ENCODE measurements around the gene TXNDC2. TPM values are rescaled to one million over a fixed set of nuclear protein-coding genes. Genes with fewer than 3 reads are reported as not detected.
A peak's percentile ranks its signal among the peaks of the same experiment; 100 is the strongest.

Gene TXNDC2
- total and polyA plus RNA-seq, 2 donors (not counting 1 experiment from before 2014, with no cell fraction given), result 0.15 TPM; not detected in 1

- Histone ChIP-seq H3K4me3 (replicated peaks in 1 of 4; ENCODE audit: control extremely low read depth in 1 of 4, insufficient read depth in 1 of 4, low read depth in 3 of 4, low read length in 4 of 4) (no peak overlapping the region), H3K27me3 (ENCODE audit: control insufficient read depth, insufficient read depth, low read length) (no peaks in the 10 kb centered on the region), H3K4me2 (ENCODE audit: extremely low read depth, insufficient read depth, low read length) (peak overlapping the region; percentile 23), H3K9me3 (ENCODE audit: control insufficient read depth, insufficient read depth, low read depth, low read length) (no peaks in the 10 kb centered on the region), H2AFZ (ENCODE audit: low read length) (peak overlapping the region; percentile 39), H3K79me2 (ENCODE audit: control insufficient read depth, insufficient read depth, low read length) (no peaks in the 10 kb centered on the region), H3K4me1 (ENCODE audit: control insufficient read depth, extremely low read depth, insufficient read depth, low read length) (peaks cover 12% of the 10 kb centered on the region), H3K27ac (ENCODE audit: insufficient read depth, low read length) (peak overlapping the region; percentile 73), H4K20me1 (ENCODE audit: control insufficient read depth, extremely low read depth, insufficient read depth, low read length) (no peaks in the 10 kb centered on the region), H3K9ac (ENCODE audit: insufficient read depth, low read length) (no peak overlapping the region), H3K36me3 (ENCODE audit: control insufficient read depth, insufficient read depth, low read length) (no peaks in the 10 kb centered on the region)
- TF ChIP-seq EZH2 (IDR thresholded peaks at IDR 0.05; ENCODE audit: low read length, missing control alignments) (no peak), CTCF (conservative IDR thresholded peaks at IDR 0.05 in 1 of 2, IDR thresholded peaks at IDR 0.05 in 1 of 2; ENCODE audit: low read depth in 1 of 2, low read length in 2 of 2) (no peak)
- DNase-seq (ENCODE audit: low read depth in 2 of 2), result peak; percentile 89 to 91
Observed at GRCh38 chr18:9869715-9870430, 15.9 kb upstream of the TXNDC2 start.

GRCh38 chr18:9870431-9871008 lies 15.3 kb upstream of the TXNDC2 start:
- Histone ChIP-seq H3K4me1 (ENCODE audit: control insufficient read depth, extremely low read depth, insufficient read depth, low read length) (peaks cover 12% of the 10 kb centered on the region), H3K79me2 (ENCODE audit: control insufficient read depth, insufficient read depth, low read length) (no peaks in the 10 kb centered on the region), H3K36me3 (ENCODE audit: control insufficient read depth, insufficient read depth, low read length) (no peaks in the 10 kb centered on the region), H4K20me1 (ENCODE audit: control insufficient read depth, extremely low read depth, insufficient read depth, low read length) (no peaks in the 10 kb centered on the region), H3K4me3 (replicated peaks in 1 of 4; ENCODE audit: control extremely low read depth in 1 of 4, insufficient read depth in 1 of 4, low read depth in 3 of 4, low read length in 4 of 4) (no peak overlapping the region), H3K9ac (ENCODE audit: insufficient read depth, low read length) (no peak overlapping the region), H3K27me3 (ENCODE audit: control insufficient read depth, insufficient read depth, low read length) (no peaks in the 10 kb centered on the region), H3K9me3 (ENCODE audit: control insufficient read depth, insufficient read depth, low read depth, low read length) (no peaks in the 10 kb centered on the region), H3K4me2 (ENCODE audit: extremely low read depth, insufficient read depth, low read length) (peak overlapping the region; percentile 23), H2AFZ (ENCODE audit: low read length) (peak overlapping the region; percentile 49), H3K27ac (ENCODE audit: insufficient read depth, low read length) (peak overlapping the region; percentile 73)
- TF ChIP-seq CTCF (conservative IDR thresholded peaks at IDR 0.05 in 1 of 2, IDR thresholded peaks at IDR 0.05 in 1 of 2; ENCODE audit: low read depth in 1 of 2, low read length in 2 of 2) (no peak), EZH2 (IDR thresholded peaks at IDR 0.05; ENCODE audit: low read length, missing control alignments) (no peak)
- DNase-seq (ENCODE audit: low read depth in 2 of 2), result no peak

- Histone ChIP-seq H3K9ac (ENCODE audit: insufficient read depth, low read length) (no peak overlapping the region), H3K4me3 (replicated peaks in 1 of 4; ENCODE audit: control extremely low read depth in 1 of 4, insufficient read depth in 1 of 4, low read depth in 3 of 4, low read length in 4 of 4) (no peak overlapping the region), H3K27ac (ENCODE audit: insufficient read depth, low read length) (no peak overlapping the region), H3K4me2 (ENCODE audit: extremely low read depth, insufficient read depth, low read length) (no peak overlapping the region), H2AFZ (ENCODE audit: low read length) (no peak overlapping the region), H3K9me3 (ENCODE audit: control insufficient read depth, insufficient read depth, low read depth, low read length) (no peaks in the 10 kb centered on the region), H3K36me3 (ENCODE audit: control insufficient read depth, insufficient read depth, low read length) (no peaks in the 10 kb centered on the region), H3K4me1 (ENCODE audit: control insufficient read depth, extremely low read depth, insufficient read depth, low read length) (peaks cover 12% of the 10 kb centered on the region), H3K27me3 (ENCODE audit: control insufficient read depth, insufficient read depth, low read length) (no peaks in the 10 kb centered on the region), H4K20me1 (ENCODE audit: control insufficient read depth, extremely low read depth, insufficient read depth, low read length) (no peaks in the 10 kb centered on the region), H3K79me2 (ENCODE audit: control insufficient read depth, insufficient read depth, low read length) (no peaks in the 10 kb centered on the region)
- TF ChIP-seq CTCF (conservative IDR thresholded peaks at IDR 0.05 in 1 of 2, IDR thresholded peaks at IDR 0.05 in 1 of 2; ENCODE audit: low read depth in 1 of 2, low read length in 2 of 2) (no peak), EZH2 (IDR thresholded peaks at IDR 0.05; ENCODE audit: low read length, missing control alignments) (no peak)
- no peak for DNase-seq (ENCODE audit: low read depth in 2 of 2)
Observed at GRCh38 chr18:9871244-9871746, 14.5 kb upstream of the TXNDC2 start.
